ENCODE measurements around the gene FGB. TPM values are rescaled to one million over a fixed set of nuclear protein-coding genes. Genes with fewer than 3 reads are reported as not detected.

Gene FGB
- total RNA-seq, 4 donors from 2014 or later, result not detected

DNA sequence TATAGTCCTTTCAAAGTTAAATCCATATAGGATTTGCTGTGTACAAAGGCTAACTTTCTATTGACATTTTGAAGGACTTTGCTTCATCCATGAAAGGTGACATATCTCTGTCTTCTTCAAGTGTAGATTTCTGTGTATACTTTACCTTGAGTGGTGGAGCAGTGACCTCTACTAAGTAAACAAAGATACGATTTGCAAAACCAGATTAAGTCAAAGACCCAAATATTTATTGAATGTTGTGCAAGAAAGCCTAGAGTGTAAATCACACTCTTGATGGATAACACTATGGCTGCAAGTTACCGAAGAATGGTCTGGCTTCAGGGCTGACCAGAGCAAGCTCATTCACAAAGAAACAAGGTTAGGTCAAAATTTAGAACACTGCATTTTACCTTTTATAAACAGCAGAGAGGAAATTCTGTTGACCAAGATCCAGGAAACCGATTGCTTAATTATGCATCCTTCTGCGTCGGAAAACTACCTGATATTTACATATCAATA is 55.1 kb downstream of the FGB start:
- intact Hi-C loops (cut with DNase I; ENCODE audit: low total_unique reads), result no loop called here
- H3K27ac ChIP-seq, result no peak overlapping the region
- in situ Hi-C loops (cut with MboI; ENCODE audit: low pct_ligation_motif_present in 1 of 4, low pct_unique_long_range_greater_than_20kb in 1 of 4, low sequenced_read_pairs in 3 of 4), result loop anchor here in 3 of 4 donors (5.0 to 10.0 kb wide), 2 partner anchors 63 to 66 kb away; partner anchors contain the start of gene PLRG1 (in 3 of the 3)

DNA sequence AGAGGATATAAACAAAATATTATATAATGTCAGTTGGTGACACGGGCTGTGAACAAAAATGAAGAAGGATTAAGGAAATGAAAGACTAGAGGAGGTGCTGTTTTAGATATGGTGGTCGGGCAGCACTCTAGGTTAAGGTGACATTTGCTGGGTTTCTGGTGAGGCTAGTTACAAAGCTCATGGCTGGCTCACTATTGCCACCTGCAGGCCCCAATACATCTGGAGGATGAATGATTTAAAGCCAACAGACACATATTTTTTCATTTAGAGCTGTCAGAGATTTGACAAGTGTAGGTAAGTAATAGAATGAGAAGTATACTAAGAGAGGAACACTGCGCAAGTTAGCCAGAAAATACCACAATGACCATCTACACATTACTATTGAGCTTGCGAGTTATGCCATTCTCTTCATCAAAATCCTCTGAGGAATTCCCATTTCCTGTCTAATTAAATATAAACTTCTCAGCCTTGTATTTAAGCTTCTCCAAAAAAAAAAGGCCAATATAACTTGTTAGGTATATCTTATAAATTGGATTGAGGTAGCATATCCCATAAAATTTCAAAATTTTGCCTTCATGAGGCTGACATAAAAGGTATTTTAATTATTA is 56.0 kb downstream of the FGB start:
- Histone ChIP-seq H3K27ac (no peak overlapping the region), H3K9me3 (no peaks in the 10 kb centered on the region), H3K36me3 (no peaks in the 10 kb centered on the region), H3K4me3 (no peak overlapping the region), H3K4me1 (peaks cover 0 to 24% (median 7%) of the 10 kb centered on the region in 4 donors), H3K27me3 (no peaks in the 10 kb centered on the region)
- no peak for TF ChIP-seq POLR2A (IDR thresholded peaks at IDR 0.05)
- TF ChIP-seq, protein P1, sequence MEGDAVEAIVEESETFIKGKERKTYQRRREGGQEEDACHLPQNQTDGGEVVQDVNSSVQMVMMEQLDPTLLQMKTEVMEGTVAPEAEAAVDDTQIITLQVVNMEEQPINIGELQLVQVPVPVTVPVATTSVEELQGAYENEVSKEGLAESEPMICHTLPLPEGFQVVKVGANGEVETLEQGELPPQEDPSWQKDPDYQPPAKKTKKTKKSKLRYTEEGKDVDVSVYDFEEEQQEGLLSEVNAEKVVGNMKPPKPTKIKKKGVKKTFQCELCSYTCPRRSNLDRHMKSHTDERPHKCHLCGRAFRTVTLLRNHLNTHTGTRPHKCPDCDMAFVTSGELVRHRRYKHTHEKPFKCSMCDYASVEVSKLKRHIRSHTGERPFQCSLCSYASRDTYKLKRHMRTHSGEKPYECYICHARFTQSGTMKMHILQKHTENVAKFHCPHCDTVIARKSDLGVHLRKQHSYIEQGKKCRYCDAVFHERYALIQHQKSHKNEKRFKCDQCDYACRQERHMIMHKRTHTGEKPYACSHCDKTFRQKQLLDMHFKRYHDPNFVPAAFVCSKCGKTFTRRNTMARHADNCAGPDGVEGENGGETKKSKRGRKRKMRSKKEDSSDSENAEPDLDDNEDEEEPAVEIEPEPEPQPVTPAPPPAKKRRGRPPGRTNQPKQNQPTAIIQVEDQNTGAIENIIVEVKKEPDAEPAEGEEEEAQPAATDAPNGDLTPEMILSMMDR (IDR thresholded peaks at IDR 0.05), result peak; percentile 50 to 68 (median 63)
- 18 to 44% methylated on average over 2 to 4 of the region's 4 CpGs for WGBS, 2 donors (ENCODE audit: low coverage in 1 of 2)
- intact Hi-C loops (cut with DNase I; ENCODE audit: low total_unique reads), result no loop called here
- peak; percentile 70 for DNase-seq
- in situ Hi-C loops (cut with MboI; ENCODE audit: low pct_ligation_motif_present in 1 of 4, low pct_unique_long_range_greater_than_20kb in 1 of 4, low sequenced_read_pairs in 3 of 4), result loop anchor here in 3 of 4 donors (5.0 to 10.0 kb wide), 2 partner anchors 64 to 67 kb away; partner anchors contain the start of gene PLRG1 (in 3 of the 3)

More for the DNA sequence above, 55.1 kb downstream of the FGB start:
- H3K27me3 ChIP-seq, result no peaks in the 10 kb centered on the region
- peaks cover 0 to 24% (median 7%) of the 10 kb centered on the region in 4 donors for H3K4me1 ChIP-seq
- H3K9me3 ChIP-seq, result no peaks in the 10 kb centered on the region
- TF ChIP-seq EP300 (IDR thresholded peaks at IDR 0.05; ENCODE audit: low read depth) (no peak), POLR2A (IDR thresholded peaks at IDR 0.05) (no peak), POLR2AphosphoS5 (IDR thresholded peaks at IDR 0.05) (peak in 1 of 3 donors; percentile 27)
- TF ChIP-seq, protein P1 (IDR thresholded peaks at IDR 0.05), result no peak
- DNase-seq, result no peak
- H3K36me3 ChIP-seq, result no peaks in the 10 kb centered on the region
- WGBS, 2 donors (ENCODE audit: low coverage in 1 of 2), result 33 to 44% methylated on average over 1 to 5 of the region's 5 CpGs
- no peak overlapping the region for H3K4me3 ChIP-seq

GRCh38 chr4:154620111-154620510 is 57.3 kb downstream of the FGB start:
- 48% methylated on average over 1 of the region's 1 CpG; no CpG with 5 or more reads in 1 of the 2 donors for WGBS, 2 donors (ENCODE audit: low coverage in 1 of 2)
- TF ChIP-seq POLR2AphosphoS5 (IDR thresholded peaks at IDR 0.05) (no peak), EP300 (IDR thresholded peaks at IDR 0.05; ENCODE audit: low read depth) (no peak), POLR2A (IDR thresholded peaks at IDR 0.05) (no peak)
- TF ChIP-seq, protein P1 (IDR thresholded peaks at IDR 0.05), result no peak
- no peak overlapping the region for H3K27ac ChIP-seq
- no peak overlapping the region for H3K4me3 ChIP-seq
- no peaks in the 10 kb centered on the region for H3K36me3 ChIP-seq
- no peak for DNase-seq
- H3K27me3 ChIP-seq, result no peaks in the 10 kb centered on the region
- H3K9me3 ChIP-seq, result no peaks in the 10 kb centered on the region
- H3K4me1 ChIP-seq, result peaks cover 0 to 24% (median 7%) of the 10 kb centered on the region in 4 donors
- in situ Hi-C loops (cut with MboI; ENCODE audit: low pct_ligation_motif_present in 1 of 4, low pct_unique_long_range_greater_than_20kb in 1 of 4, low sequenced_read_pairs in 3 of 4) (no loop called here), intact Hi-C loops (cut with DNase I; ENCODE audit: low total_unique reads) (no loop called here)

Small RNA genes lying within 50 kb of the gene (small RNA-seq; reads per million reads assigned to genes)
- gene RNU6-1285P, result 0 reads per million in 4 donors

Other genes starting within 250 kb of the FGB start
- gene DCHS2, start 71.2 kb upstream of the FGB start, total RNA-seq, result 10 to 100 TPM in 1 of 4 donors, 1 to 10 TPM in 2, under 1 TPM in 1; 0.60 to 20.6 (median 2.9) TPM
- gene PLRG1, start 12.6 kb upstream of the FGB start, total RNA-seq, result 10 to 100 TPM; 22.5 to 48.2 (median 42.9) TPM
- not detected for gene FGA, start 27.7 kb downstream of the FGB start, total RNA-seq
- not detected for gene FGG, start 49.6 kb downstream of the FGB start, total RNA-seq
- gene LRAT, start 181.0 kb downstream of the FGB start, total RNA-seq, result under 1 TPM in 3 of 4 donors, not detected in 1; 0.32 to 0.80 (median 0.41) TPM
- not detected for gene RBM46, start 218.3 kb downstream of the FGB start, total RNA-seq

Measured in transverse colon (tissue), 4 donors.